CD4-positive, alpha-beta T cell (primary cell): ENCODE measurements around the gene VIPR2. TPM values are rescaled to one million over a fixed set of nuclear protein-coding genes. Genes with fewer than 3 reads are reported as not detected.
A peak's percentile ranks its signal among the peaks of the same experiment; 100 is the strongest.

Experiments
- ATAC-seq: fragments of 200-7000 bp; cut with Tn5 transposase; one replicate; pipeline ENCODE4 v1.10.0; 2022; ENCODE audit warnings: mild to moderate bottlenecking; ENCODE audit not compliant: poor library complexity
- CTCF ChIA-PET: fragments of 350-600 bp; sonication (Branson Sonifier 250); formaldehyde crosslinking; loops from one replicate; lab custom pipeline; 2021; ENCODE audit warnings: antibody characterized with exemption, inconsistent platforms; lab: Charles Lee
- POLR2A ChIA-PET: fragments of 350-600 bp; sonication (Branson Sonifier 250); formaldehyde crosslinking; loops from one replicate; lab custom pipeline; 2021; ENCODE audit warnings: antibody characterized with exemption, inconsistent platforms; lab: Charles Lee
- DNase-seq, 14 experiments: peaks; one replicate each; pipeline ENCODE4 v3.0.0-alpha.2; 2013 to 2020; ENCODE audit warnings: mixed read lengths in 2 of 14
- H3K27ac ChIP-seq, 2 donors: one replicate each; pipeline versions ENCODE4 v1.5.1 to v1.7.0; 2013; ENCODE audit warnings: low read length in 2 of 2, low read depth in 1 of 2, mild to moderate bottlenecking in 1 of 2
- H3K27me3 ChIP-seq, 2 experiments: 1 replicate in 1 of 2; 2 replicates in 1 of 2; pipeline versions ENCODE4 v1.6.1 to v1.7.0; 2013; ENCODE audit warnings: low read length in 2 of 2, control low read depth in 1 of 2, mild to moderate bottlenecking in 1 of 2, moderate library complexity in 1 of 2; ENCODE audit not compliant: insufficient read depth in 2 of 2, control insufficient read depth in 1 of 2
- H3K36me3 ChIP-seq: one replicate; pipeline ENCODE4 v1.6.1; 2013; ENCODE audit warnings: low read length, control low read depth; ENCODE audit not compliant: insufficient read depth
- H3K4me1 ChIP-seq: one replicate; pipeline ENCODE4 v1.6.1; 2013; ENCODE audit warnings: low read length, control low read depth; ENCODE audit not compliant: insufficient read depth
- H3K4me3 ChIP-seq: one replicate; pipeline ENCODE4 v1.5.1; 2013; ENCODE audit warnings: mild to moderate bottlenecking, low read length, moderate library complexity
- H3K9me3 ChIP-seq, 2 experiments: 1 replicate in 1 of 2; 2 replicates in 1 of 2; pipeline versions ENCODE4 v1.6.1 to v1.7.0; 2013; ENCODE audit warnings: low read length in 2 of 2, mild to moderate bottlenecking in 2 of 2, control low read depth in 1 of 2, moderate library complexity in 1 of 2; ENCODE audit not compliant: control insufficient read depth in 1 of 2, insufficient read depth in 1 of 2
- H3K27ac Mint-ChIP-seq: one replicate; pipeline ENCODE4 v1.8.0; 2020; ENCODE audit warnings: mixed read lengths
- H3K27me3 Mint-ChIP-seq: one replicate; pipeline ENCODE4 v1.8.0; 2021; ENCODE audit warnings: mixed read lengths
- H3K36me3 Mint-ChIP-seq: one replicate; pipeline ENCODE4 v1.8.0; 2021; ENCODE audit warnings: low read depth, mixed read lengths
- H3K4me1 Mint-ChIP-seq: one replicate; pipeline ENCODE4 v1.8.0; 2021; ENCODE audit warnings: low read depth, mixed read lengths
- H3K4me3 Mint-ChIP-seq: one replicate; pipeline ENCODE4 v1.8.0; 2020; ENCODE audit warnings: mild to moderate bottlenecking, mixed read lengths
- H3K9me3 Mint-ChIP-seq: one replicate; pipeline ENCODE4 v1.8.0; 2020; ENCODE audit warnings: mixed read lengths
- CTCF ChIP-seq: fragments of 200-600 bp; IDR thresholded peaks from one replicate; pipeline ENCODE4 v1.8.0; 2022; ENCODE audit warnings: antibody characterized with exemption, mild to moderate bottlenecking
- intact Hi-C, 2 experiments: fragments of 100-400 bp; cut with DNase I in 1 of 2; cut with micrococcal nuclease in 1 of 2; formaldehyde crosslinking; loops; one replicate each; pipeline versions ENCODE4 v1.15.1 to v1.9.0; 2023 to 2025; cut with DNase I, micrococcal nuclease
- total RNA-seq, 174 experiments: library from RNA in 2 of 174; stranded (reverse) in 2 of 174; gene quantifications; one replicate each; pipeline ENCODE4 v1.2.3 and lab custom pipeline; 2021 to 2026

Gene VIPR2
- total RNA-seq, 2 experiments from 2014 or later: 0.59 to 0.80 TPM

GRCh38 chr7:159119851-159120539 is 24.7 kb downstream of the VIPR2 start:
- Histone ChIP-seq H3K27ac (no peak overlapping the region), H3K27me3 (peaks cover 3% of the 10 kb centered on the region in 2 experiments), H3K9me3 (peaks cover 0 to 4% of the 10 kb centered on the region in 2 experiments), H3K36me3 (no peaks in the 10 kb centered on the region), H3K4me1 (no peaks in the 10 kb centered on the region), H3K4me3 (no peak overlapping the region)
- Mint-ChIP-seq H3K36me3 (no peaks in the 10 kb centered on the region), H3K4me3 (no peak overlapping the region), H3K4me1 (peaks cover 18% of the 10 kb centered on the region), H3K27me3 (peaks cover 15% of the 10 kb centered on the region), H3K9me3 (no peaks in the 10 kb centered on the region), H3K27ac (no peak overlapping the region)
- intact Hi-C loops: no loop called here
- ChIA-PET POLR2A (no interaction called here), CTCF (no interaction called here)
- ATAC-seq (no peak), DNase-seq (peak in 1 of 14 experiments; percentile 15)
- TF ChIP-seq CTCF: no peak

- TF ChIP-seq CTCF: no peak
- peaks cover 3% of the 10 kb centered on the region in 2 experiments for H3K27me3 ChIP-seq
- intact Hi-C loops: no loop called here
- no peaks in the 10 kb centered on the region for H3K36me3 Mint-ChIP-seq
- CTCF ChIA-PET: no interaction called here
- H3K4me3 ChIP-seq: no peak overlapping the region
- peaks cover 0 to 4% of the 10 kb centered on the region in 2 experiments for H3K9me3 ChIP-seq
- DNase-seq (peak in 1 of 14 experiments; percentile 16), ATAC-seq (no peak)
- H3K4me3 Mint-ChIP-seq: no peak overlapping the region
- H3K27me3 Mint-ChIP-seq: peaks cover 12% of the 10 kb centered on the region
- H3K4me1 ChIP-seq: no peaks in the 10 kb centered on the region
- H3K36me3 ChIP-seq: no peaks in the 10 kb centered on the region
- peaks cover 20% of the 10 kb centered on the region for H3K4me1 Mint-ChIP-seq
- POLR2A ChIA-PET: no interaction called here
- H3K27ac Mint-ChIP-seq: no peak overlapping the region
- no peak overlapping the region for H3K27ac ChIP-seq
- H3K9me3 Mint-ChIP-seq: no peaks in the 10 kb centered on the region
Measured at GRCh38 chr7:159119026-159119741, 25.5 kb downstream of the VIPR2 start.

GRCh38 chr7:159118623-159119022 is 26.0 kb downstream of the VIPR2 start:
- Histone ChIP-seq H3K27me3 (peaks cover 3% of the 10 kb centered on the region in 2 experiments), H3K27ac (no peak overlapping the region), H3K9me3 (peaks cover 0 to 4% of the 10 kb centered on the region in 2 experiments), H3K4me1 (no peaks in the 10 kb centered on the region), H3K4me3 (no peak overlapping the region), H3K36me3 (no peaks in the 10 kb centered on the region)
- CTCF ChIA-PET: no interaction called here
- intact Hi-C loops: no loop called here
- H3K4me1 Mint-ChIP-seq: peaks cover 20% of the 10 kb centered on the region
- POLR2A ChIA-PET: no interaction called here
- ATAC-seq (peak; percentile 46), DNase-seq (no peak)
- TF ChIP-seq CTCF: no peak
- peak overlapping the region; percentile 58 for H3K4me3 Mint-ChIP-seq
- no peak overlapping the region for H3K27ac Mint-ChIP-seq
- H3K27me3 Mint-ChIP-seq: peaks cover 12% of the 10 kb centered on the region
- no peaks in the 10 kb centered on the region for H3K9me3 Mint-ChIP-seq
- no peaks in the 10 kb centered on the region for H3K36me3 Mint-ChIP-seq
